HG02884 (cell line): Measurements from ENCODE around the gene GRIN2A.

Experiments used
- ATAC-seq: cut with Tn5 transposase; IDR thresholded peaks from one replicate; pipeline ENCODE4 v1.9.1; 2021; ENCODE audit warnings: mild to moderate bottlenecking, moderate library complexity; ENCODE audit not compliant: unreplicated experiment

The GRIN2A gene

GRCh38 chr16:10188236-10188635 lies 6.0 kb upstream of the GRIN2A start:
- no peak for ATAC-seq

- ATAC-seq = peak; percentile 61
These were observed 749 bp downstream of the GRIN2A start for GRCh38 chr16:10181196-10182162.

GRCh38 chr16:10180771-10181163 lies 1.5 kb downstream of the GRIN2A start:
- ATAC-seq = no peak

- ATAC-seq = no peak
These were observed 2.0 kb downstream of the GRIN2A start for GRCh38 chr16:10180042-10180770.

DNA sequence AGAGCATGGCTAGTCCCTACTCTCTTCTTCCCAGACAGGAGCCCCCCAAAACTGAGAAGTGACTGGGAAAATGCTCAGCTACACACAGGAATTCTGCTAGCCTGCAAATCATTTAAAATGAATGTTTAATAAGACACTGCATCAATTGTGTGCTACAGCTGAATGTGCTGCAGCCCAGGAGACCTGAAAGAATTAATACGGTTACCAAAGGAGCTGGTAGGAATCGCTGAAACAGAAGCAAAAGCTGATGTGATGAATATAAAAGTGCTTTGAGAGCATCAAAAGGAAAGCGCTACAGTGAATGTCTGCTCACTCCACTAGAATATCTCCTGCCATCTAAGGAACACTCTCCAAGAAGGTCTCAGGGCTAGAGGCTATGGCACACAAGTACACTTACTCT lies 3.7 kb downstream of the GRIN2A start:
- ATAC-seq = no peak

DNA sequence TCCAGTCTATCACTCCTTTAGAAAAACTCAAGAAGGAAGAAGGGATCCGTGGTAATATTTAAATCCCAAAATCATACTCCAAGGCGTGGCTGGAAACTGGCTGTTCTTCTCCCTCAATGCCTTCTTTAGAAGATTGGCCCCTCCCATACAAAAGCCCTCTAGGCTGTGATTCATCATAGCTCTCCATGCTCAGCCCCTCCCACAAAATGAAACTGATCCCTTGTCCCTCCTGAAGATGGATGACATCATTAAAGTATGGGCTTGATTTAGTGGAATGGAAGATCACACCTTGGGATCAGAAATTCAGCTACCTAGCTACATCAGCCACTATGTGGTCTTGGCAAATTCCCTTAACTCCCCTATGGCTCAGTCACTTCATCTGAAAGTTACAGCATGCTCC lies 4.1 kb downstream of the GRIN2A start:
- ATAC-seq = no peak

GRCh38 chr16:10172848-10173655 lies 9.2 kb downstream of the GRIN2A start:
- ATAC-seq = no peak

- ATAC-seq = no peak
These were observed 11.0 kb downstream of the GRIN2A start for GRCh38 chr16:10171221-10171620.

- no peak for ATAC-seq
These were observed 12.3 kb downstream of the GRIN2A start for GRCh38 chr16:10169904-10170410.

DNA sequence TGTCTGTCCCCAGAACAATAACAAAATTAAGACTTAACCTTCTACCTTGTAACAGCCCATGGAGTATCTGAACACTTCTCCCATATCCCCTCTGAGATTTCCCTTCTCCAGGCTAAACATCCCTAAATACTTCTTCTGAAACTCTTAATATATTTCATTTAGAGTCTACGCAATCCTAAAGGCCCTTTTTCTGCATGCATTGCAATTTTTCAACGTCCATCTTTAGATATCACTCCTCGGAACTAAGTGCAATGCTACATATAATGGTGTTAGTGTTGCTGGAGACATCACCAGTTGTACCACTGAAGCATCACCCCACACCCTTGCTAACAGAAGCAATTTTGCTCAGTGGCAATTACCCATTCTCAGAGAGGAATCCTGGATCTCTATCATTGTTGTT lies 13.2 kb downstream of the GRIN2A start:
- ATAC-seq = no peak

GRCh38 chr16:10168258-10168657 lies 14.0 kb downstream of the GRIN2A start:
- no peak for ATAC-seq

- ATAC-seq = no peak
These were observed 16.6 kb downstream of the GRIN2A start for GRCh38 chr16:10165643-10166042.

DNA sequence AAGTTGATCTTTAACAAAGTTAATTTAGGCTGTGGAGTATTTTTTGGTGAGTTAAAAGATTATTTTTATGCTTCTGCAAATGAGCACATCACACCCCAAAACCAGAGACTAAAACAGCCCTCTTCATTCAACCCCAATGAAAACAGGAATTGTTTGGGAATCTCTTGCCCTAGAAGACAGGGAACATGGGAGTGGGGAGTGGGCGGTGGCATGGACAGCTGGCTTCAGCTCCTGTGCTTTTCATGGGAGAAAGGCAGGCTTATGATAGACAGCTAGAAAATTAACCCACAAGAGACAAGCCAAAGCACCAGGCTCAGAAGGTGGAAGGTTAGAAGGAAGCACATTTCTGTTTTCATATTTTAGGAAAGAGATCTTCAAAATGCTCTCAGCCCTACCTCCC lies 19.2 kb downstream of the GRIN2A start:
- ATAC-seq = no peak

GRCh38 chr16:10156099-10156498 lies 26.1 kb downstream of the GRIN2A start:
- no peak for ATAC-seq

GRCh38 chr16:10154389-10154788 lies 27.8 kb downstream of the GRIN2A start:
- no peak for ATAC-seq

DNA sequence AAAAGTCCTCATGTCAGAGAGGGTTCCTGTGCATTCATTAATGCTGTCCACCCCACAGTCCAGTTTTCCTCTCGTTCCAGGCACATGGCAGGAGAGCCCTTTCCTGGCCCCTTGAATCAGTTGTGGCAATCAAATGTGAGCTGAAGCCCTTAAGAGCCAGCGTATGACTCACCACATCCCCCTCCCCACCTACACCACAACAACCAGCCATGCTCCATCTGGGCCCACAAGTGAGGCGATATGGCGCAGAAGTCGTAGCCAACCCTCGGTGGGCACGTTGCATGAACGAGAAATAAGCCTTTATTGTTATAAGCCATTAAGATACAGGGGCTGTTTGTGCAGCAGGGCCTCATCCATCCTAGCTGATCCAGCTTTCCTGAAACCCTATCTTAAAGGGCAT lies 28.2 kb downstream of the GRIN2A start:
- no peak for ATAC-seq

- no peak for ATAC-seq
These were observed 30.5 kb downstream of the GRIN2A start for GRCh38 chr16:10151718-10152117.

- no peak for ATAC-seq
These were observed 31.3 kb downstream of the GRIN2A start for GRCh38 chr16:10150906-10151305.

GRCh38 chr16:10145542-10146035 lies 36.6 kb downstream of the GRIN2A start:
- ATAC-seq = no peak

GRCh38 chr16:10141671-10142070 lies 40.6 kb downstream of the GRIN2A start:
- ATAC-seq = no peak

- no peak for ATAC-seq
These were observed 43.3 kb downstream of the GRIN2A start for GRCh38 chr16:10138881-10139280.
